ENCODE measurements around the gene RELN.

GRCh38 chr7:103644319-103644718 lies 345.1 kb downstream of the RELN start:
- TF ChIP-seq CTCF (IDR thresholded peaks at IDR 0.05) = no peak
- TF ChIP-seq ZFX (IDR thresholded peaks at IDR 0.05; ENCODE audit: borderline replicate concordance) = no peak

Data from 22Rv1 (cell line).